B cell (primary cell): ENCODE data around the gene SHFL. TPM values are rescaled to one million over a fixed set of nuclear protein-coding genes. Genes with fewer than 3 reads are reported as not detected.

Source experiments
- ATAC-seq: fragments of 200-7000 bp; cut with Tn5 transposase; one replicate; pipeline ENCODE4 v1.10.0; 2021; ENCODE audit warnings: low read depth, mild to moderate bottlenecking, moderate number of reproducible peaks, moderate library complexity
- CTCF ChIA-PET: fragments of 350-600 bp; sonication (Branson Sonifier 250); formaldehyde crosslinking; loops from one replicate; lab custom pipeline; 2021; ENCODE audit warnings: antibody characterized with exemption, inconsistent platforms; lab: Charles Lee
- POLR2A ChIA-PET: fragments of 350-600 bp; sonication (Branson Sonifier 250); formaldehyde crosslinking; loops from one replicate; lab custom pipeline; 2021; ENCODE audit warnings: antibody characterized with exemption; lab: Charles Lee
- DNase-seq: peaks from one replicate; pipeline ENCODE4 v3.0.0; 2013
- H2AFZ ChIP-seq: 2 replicates; pipeline ENCODE4 v1.6.1; 2012; ENCODE audit warnings: mild to moderate bottlenecking, low read depth, low read length; ENCODE audit not compliant: insufficient read depth, poor library complexity, severe bottlenecking
- H3K27ac ChIP-seq, 2 donors: 1 replicate in 1 of 2; 2 replicates in 1 of 2; pipeline ENCODE4 v1.5.1; 2012 to 2013; ENCODE audit warnings: low read length in 2 of 2, mild to moderate bottlenecking in 2 of 2, moderate library complexity in 1 of 2
- H3K27me3 ChIP-seq, 4 experiments: fragments of 200-600 bp in 1 of 4; sonication (generic) in 1 of 4; replicated peaks in 1 of 4; 1 replicate in 2 of 4; 2 replicates in 2 of 4; pipeline versions ENCODE4 v1.6.1 to v1.7.0; 2013 to 2016; ENCODE audit warnings: low read length in 3 of 4, mild to moderate bottlenecking in 2 of 4, mixed read lengths in 1 of 4, moderate library complexity in 1 of 4; ENCODE audit not compliant: insufficient read depth in 4 of 4, control insufficient read depth in 3 of 4; ENCODE audit errors: control extremely low read depth in 1 of 4
- H3K36me3 ChIP-seq, 2 experiments: replicated peaks in 1 of 2; 1 replicate in 1 of 2; 2 replicates in 1 of 2; pipeline versions ENCODE4 v1.6.1 to v1.7.1; 2013; ENCODE audit warnings: low read length in 1 of 2; ENCODE audit not compliant: insufficient read depth in 2 of 2, control insufficient read depth in 1 of 2; ENCODE audit errors: control extremely low read depth in 1 of 2, extremely low read depth in 1 of 2
- H3K4me1 ChIP-seq, 2 donors: fragments of 200-600 bp in 1 of 2; sonication (generic) in 1 of 2; 1 replicate in 1 of 2; 2 replicates in 1 of 2; pipeline versions ENCODE4 v1.5.1 to v1.6.1; 2013 to 2017; ENCODE audit warnings: low read length in 2 of 2; ENCODE audit not compliant: control insufficient read depth in 2 of 2, insufficient read depth in 2 of 2
- H3K4me2 ChIP-seq: replicated peaks from 2 replicates; pipeline ENCODE3; 2012; ENCODE audit warnings: mild to moderate bottlenecking, low read depth, low read length; ENCODE audit not compliant: poor library complexity, severe bottlenecking
- H3K4me3 ChIP-seq, 5 experiments: fragments of 200-600 bp in 1 of 5; sonication (generic) in 1 of 5; 1 replicate in 3 of 5; 2 replicates in 2 of 5; pipeline versions ENCODE4 v1.5.1 to v1.7.0; 2011 to 2016; ENCODE audit warnings: low read length in 4 of 5, mild to moderate bottlenecking in 4 of 5, low read depth in 2 of 5, control low read depth in 1 of 5, moderate library complexity in 1 of 5; ENCODE audit not compliant: insufficient read depth in 1 of 5; ENCODE audit errors: control extremely low read depth in 1 of 5, extremely low read depth in 1 of 5
- H3K79me2 ChIP-seq: fragments of 200-600 bp; sonication (generic); one replicate; pipeline ENCODE4 v1.6.0; 2016; ENCODE audit warnings: low read length; ENCODE audit not compliant: control insufficient read depth, insufficient read depth
- H3K9ac ChIP-seq: fragments of 200-600 bp; sonication (generic); 2 replicates; pipeline ENCODE4 v1.6.1; 2017; ENCODE audit warnings: mild to moderate bottlenecking, low read length, moderate library complexity
- H3K9me3 ChIP-seq, 3 donors: one replicate each; pipeline versions ENCODE4 v1.6.1 to v1.7.1; 2013; ENCODE audit warnings: low read length in 2 of 3; ENCODE audit not compliant: control insufficient read depth in 2 of 3, insufficient read depth in 1 of 3; ENCODE audit errors: control extremely low read depth in 1 of 3
- H4K20me1 ChIP-seq: 2 replicates; pipeline ENCODE4 v1.6.0; 2012; ENCODE audit warnings: mild to moderate bottlenecking, low read length; ENCODE audit not compliant: insufficient read depth, control insufficient read depth, poor library complexity, severe bottlenecking
- H3K27ac Mint-ChIP-seq: one replicate; pipeline ENCODE4 v1.8.0; 2021; ENCODE audit warnings: mixed read lengths
- H3K27me3 Mint-ChIP-seq: one replicate; pipeline ENCODE4 v1.8.0; 2021; ENCODE audit warnings: mixed read lengths
- H3K4me1 Mint-ChIP-seq: one replicate; pipeline ENCODE4 v1.8.0; 2021; ENCODE audit warnings: mixed read lengths
- H3K4me3 Mint-ChIP-seq: one replicate; pipeline ENCODE4 v1.8.0; 2021; ENCODE audit warnings: mixed read lengths
- H3K9me3 Mint-ChIP-seq: one replicate; pipeline ENCODE4 v1.8.0; 2022; ENCODE audit warnings: mixed read lengths; ENCODE audit not compliant: insufficient read depth
- CTCF ChIP-seq: fragments of 200-600 bp; IDR thresholded peaks from one replicate; pipeline ENCODE4 v1.8.0; 2022; ENCODE audit warnings: antibody characterized with exemption, mild to moderate bottlenecking
- EZH2 ChIP-seq: IDR thresholded peaks from 2 replicates; pipeline ENCODE4 v1.6.1; 2012; ENCODE audit warnings: borderline replicate concordance, low read depth, mild to moderate bottlenecking, moderate library complexity, low read length; ENCODE audit not compliant: insufficient read depth, poor library complexity, severe bottlenecking
- WGBS: methylation state at CpG from one replicate; pipeline ENCODE4 v1.1.5; 2013; ENCODE audit warnings: missing lambda C conversion rate; ENCODE audit not compliant: insufficient coverage; 5-methylcytosine and 5-hydroxymethylcytosine counted together
- intact Hi-C: fragments of 100-400 bp; cut with micrococcal nuclease; formaldehyde crosslinking; loops from one replicate; pipeline ENCODE4 v1.10.0; 2022
- polyA plus RNA-seq: library from polyadenylated mRNA; depleted of rRNA; stranded (reverse); fragments of >200 nt; gene quantifications from 2 replicates; pipeline ENCODE4 v1.2.3, GENCODE V29; 2012
- total RNA-seq, 2 donors: library from RNA; stranded (reverse); fragments of 120-200 nt in 1 of 2; gene quantifications; 1 replicate in 1 of 2; 2 replicates in 1 of 2; pipeline versions ENCODE4 v1.2.3 to v1.2.4, GENCODE V29; 2013 to 2022

The SHFL gene
- total and polyA plus RNA-seq, 2 donors (not counting 1 experiment from before 2014, with no cell fraction given): 109 to 205 TPM

DNA sequence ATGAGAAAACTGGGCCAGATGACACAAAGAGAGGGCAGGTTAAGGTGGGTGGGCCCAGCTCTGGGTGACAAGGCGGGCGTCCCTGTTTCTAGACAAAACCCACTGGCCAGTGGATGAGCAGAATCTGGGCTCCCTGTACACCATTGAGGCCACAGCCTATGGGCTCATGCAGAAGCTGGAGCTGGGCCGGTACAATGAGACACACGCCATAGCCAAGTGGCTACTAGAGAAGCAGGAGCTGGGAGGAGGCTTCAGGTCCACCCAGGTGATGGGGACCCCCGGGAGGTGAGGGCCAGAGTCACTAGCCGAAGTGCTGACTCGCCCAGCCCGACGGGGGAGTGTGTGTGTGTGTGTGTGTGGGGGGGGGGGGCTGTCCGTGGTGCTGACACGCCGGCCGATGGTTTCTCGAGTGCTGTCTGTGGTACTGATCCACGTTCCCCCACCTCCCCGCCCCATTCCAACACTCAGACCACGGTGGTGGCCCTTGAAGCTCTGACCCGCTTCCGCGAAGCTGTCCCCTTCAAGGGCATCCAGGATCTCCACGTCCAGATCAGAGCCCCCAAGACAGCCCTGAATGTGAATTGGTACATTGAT is 24.3 kb upstream of the SHFL start:
- Histone ChIP-seq H4K20me1 (no peaks in the 10 kb centered on the region), H3K9ac (no peak overlapping the region), H3K4me2 (no peak overlapping the region), H3K36me3 (no peaks in the 10 kb centered on the region), H3K4me3 (no peak overlapping the region), H3K4me1 (no peaks in the 10 kb centered on the region), H3K79me2 (no peaks in the 10 kb centered on the region), H2AFZ (no peak overlapping the region), H3K9me3 (no peaks in the 10 kb centered on the region), H3K27ac (no peak overlapping the region), H3K27me3 (peaks cover 0 to 12% (median 2%) of the 10 kb centered on the region in 4 experiments)
- Mint-ChIP-seq H3K4me3 (no peak overlapping the region), H3K27me3 (peaks cover 30% of the 10 kb centered on the region), H3K27ac (no peak overlapping the region), H3K9me3 (no peaks in the 10 kb centered on the region), H3K4me1 (no peaks in the 10 kb centered on the region)
- WGBS: 49% methylated on average over 14 of the region's 21 CpGs
- no peak for ATAC-seq
- ChIA-PET CTCF (no interaction called here), POLR2A (no interaction called here)
- TF ChIP-seq EZH2: no peak
- no peak for TF ChIP-seq CTCF
- DNase-seq: no peak
- intact Hi-C loops: no loop called here

GRCh38 chr19:10068205-10068604 is 17.9 kb upstream of the SHFL start:
- Histone ChIP-seq H3K9me3 (peaks cover 0 to 8% (median 0%) of the 10 kb centered on the region in 3 donors), H3K4me3 (no peak overlapping the region), H3K27ac (no peak overlapping the region), H4K20me1 (no peaks in the 10 kb centered on the region), H3K4me1 (no peaks in the 10 kb centered on the region), H3K4me2 (no peak overlapping the region), H3K27me3 (peaks cover 0 to 3% (median 0%) of the 10 kb centered on the region in 4 experiments), H3K9ac (no peak overlapping the region), H3K36me3 (no peaks in the 10 kb centered on the region), H3K79me2 (no peaks in the 10 kb centered on the region), H2AFZ (no peak overlapping the region)
- no peak for DNase-seq
- ChIA-PET CTCF (no interaction called here), POLR2A (interaction anchor here (0.7 kb wide), 1 partner anchor 16 kb away, joined by 3 read pairs; no protein-coding TSS in a partner anchor)
- H3K4me3 Mint-ChIP-seq: no peak overlapping the region
- no peak for TF ChIP-seq CTCF
- no peak for TF ChIP-seq EZH2
- no peaks in the 10 kb centered on the region for H3K4me1 Mint-ChIP-seq
- peaks cover 36% of the 10 kb centered on the region for H3K27me3 Mint-ChIP-seq
- 63% methylated on average over 1 of the region's 4 CpGs for WGBS
- no peaks in the 10 kb centered on the region for H3K9me3 Mint-ChIP-seq
- H3K27ac Mint-ChIP-seq: no peak overlapping the region
- intact Hi-C loops: no loop called here
- no peak for ATAC-seq
